Lower leg skin (tissue), 3 donors: ENCODE data around the gene ARMC2.

ENCODE experiments used
- CTCF ChIP-seq, 3 donors: fragments of 450-650 bp; IDR thresholded peaks; one replicate each; pipeline ENCODE4 v1.5.1; 2016; ENCODE audit warnings: antibody characterized with exemption in 3 of 3, mild to moderate bottlenecking in 3 of 3, moderate library complexity in 2 of 3
- POLR2A ChIP-seq, 2 donors: fragments of 450-650 bp; IDR thresholded peaks; one replicate each; pipeline ENCODE4 v1.6.1; 2016 to 2017; ENCODE audit warnings: antibody characterized with exemption in 2 of 2, mild to moderate bottlenecking in 1 of 2, moderate library complexity in 1 of 2

- TF ChIP-seq CTCF (IDR thresholded peaks at IDR 0.05) (no peak), POLR2A (IDR thresholded peaks at IDR 0.05) (no peak)
These were observed 67.0 kb downstream of the ARMC2 start for GRCh38 chr6:108915258-108915657.
